K562 (cell line): ENCODE measurements around the gene ROPN1L. TPM values are rescaled to one million over a fixed set of nuclear protein-coding genes. Genes with fewer than 3 reads are reported as not detected.

Experiments used
- ATAC-seq: fragments of 200-7000 bp; cut with Tn5 transposase; 3 replicates; pipeline ENCODE4 v1.9.1; 2020; ENCODE audit warnings: moderate library complexity
- BruUV-seq: library from RNA; stranded (reverse); fragments of 400-500 nt; replicated peaks from 2 replicates; lab custom pipeline; 2021; lab: Mats Ljungman, UMichigan
- CTCF ChIA-PET: fragments of 300-600 bp; formaldehyde crosslinking; extraction: SDS; loops from one replicate; lab custom pipeline; 2021; ENCODE audit warnings: low intra/inter-chr PET ratio; lab: Yijun Ruan, JAX
- POLR2A ChIA-PET: fragments of 300-600, 350-650 bp; sonication (Branson Sonifier 250); formaldehyde crosslinking; extraction: SDS; loops from one replicate; lab custom pipeline; 2021; ENCODE audit warnings: antibody characterized with exemption, inconsistent platforms; lab: Yijun Ruan, JAX
- DNase-seq, 4 experiments: peaks; one replicate each; pipeline versions ENCODE4 v3.0.0 to v3.0.0-alpha.2; 2011 to 2018; ENCODE audit warnings: low spot score in 3 of 4, mixed read lengths in 3 of 4; ENCODE audit errors: extremely low read depth in 1 of 4
- FAIRE-seq: peaks from 2 replicates; lab custom pipeline; 2011; peaks lifted over from hg19 to GRCh38; lab: Jason Lieb, UNC
- H2AFZ ChIP-seq: 2 replicates; pipeline ENCODE4 v1.6.0; 2011; ENCODE audit warnings: low read depth, low read length, control low read depth, inconsistent platforms
- H3K27ac ChIP-seq: fragments of 200-600 bp; 3 replicates; pipeline ENCODE4 v1.8.0; 2011; ENCODE audit warnings: low read depth, mild to moderate bottlenecking, control low read depth, inconsistent platforms, low read length, moderate library complexity, mixed read lengths; ENCODE audit errors: extremely low read depth
- H3K27me3 ChIP-seq, 2 experiments: fragments of 300-600 bp in 1 of 2; 2 replicates in 1 of 2; 3 replicates in 1 of 2; pipeline versions ENCODE4 v1.6.0 to v1.8.0; 2011; ENCODE audit warnings: inconsistent platforms in 2 of 2, low read length in 2 of 2, mild to moderate bottlenecking in 1 of 2, mixed read lengths in 1 of 2, moderate library complexity in 1 of 2; ENCODE audit not compliant: control insufficient read depth in 2 of 2, insufficient read depth in 2 of 2
- H3K36me3 ChIP-seq: fragments of 300-600 bp; 3 replicates; pipeline ENCODE4 v1.8.0; 2011; ENCODE audit warnings: mild to moderate bottlenecking, low read length, inconsistent platforms; ENCODE audit not compliant: control insufficient read depth, insufficient read depth
- H3K4me1 ChIP-seq, 2 experiments: fragments of 200-600 bp in 1 of 2; replicated peaks in 1 of 2; 2 replicates in 1 of 2; 3 replicates in 1 of 2; pipeline versions ENCODE4 v1.5.1 to v1.8.0; 2011; ENCODE audit warnings: inconsistent platforms in 2 of 2, low read length in 2 of 2, mild to moderate bottlenecking in 1 of 2, mixed read lengths in 1 of 2, moderate library complexity in 1 of 2; ENCODE audit not compliant: control insufficient read depth in 2 of 2, insufficient read depth in 2 of 2
- H3K4me2 ChIP-seq: 2 replicates; pipeline ENCODE4 v1.6.1; 2011; ENCODE audit warnings: low read length, control low read depth, inconsistent platforms, mixed read lengths; ENCODE audit not compliant: insufficient read depth
- H3K4me3 ChIP-seq: fragments of 200-600 bp; sonication (generic), shearing (Covaris generic); 2 replicates; pipeline ENCODE4 v1.5.1; 2016; ENCODE audit warnings: control low read depth, inconsistent platforms
- H3K79me2 ChIP-seq: fragments of 200-600 bp; 3 replicates; pipeline ENCODE4 v1.8.0; 2011; ENCODE audit warnings: low read length, inconsistent platforms; ENCODE audit not compliant: control insufficient read depth, insufficient read depth
- H3K9ac ChIP-seq, 2 experiments: 2 replicates each; pipeline versions ENCODE4 v1.6.0 to v1.6.1; 2011; ENCODE audit warnings: low read depth in 2 of 2, low read length in 2 of 2, control low read depth in 1 of 2, inconsistent platforms in 1 of 2, mild to moderate bottlenecking in 1 of 2, mixed read lengths in 1 of 2; ENCODE audit not compliant: insufficient read depth in 1 of 2
- H3K9me1 ChIP-seq: one replicate; pipeline ENCODE4 v1.6.0; 2011; ENCODE audit warnings: inconsistent platforms, mild to moderate bottlenecking, low read length, moderate library complexity; ENCODE audit not compliant: control insufficient read depth, insufficient read depth
- H3K9me3 ChIP-seq: replicated peaks from 2 replicates; pipeline ENCODE4 v1.5.1; 2011; ENCODE audit warnings: low read depth, low read length, inconsistent platforms; ENCODE audit not compliant: control insufficient read depth, insufficient read depth
- H4K20me1 ChIP-seq: replicated peaks from 2 replicates; pipeline ENCODE4 v1.6.1; 2011; ENCODE audit warnings: low read length, inconsistent platforms, mixed read lengths; ENCODE audit not compliant: control insufficient read depth, insufficient read depth
- ATF1 ChIP-seq, 2 experiments: fragments of 450-650 bp in 1 of 2; IDR thresholded peaks; 2 replicates each; pipeline ENCODE4 v1.6.1; 2016; ENCODE audit warnings: missing compliant biosample characterization in 1 of 2, missing genetic modification characterization in 1 of 2
- CREB1 ChIP-seq, 2 experiments: sonication (generic) in 1 of 2; formaldehyde crosslinking in 1 of 2; IDR thresholded peaks; 2 replicates each; pipeline versions ENCODE4 v1.6.1 to v1.8.0; 2012 to 2022; ENCODE audit warnings: inconsistent platforms in 1 of 2, mild to moderate bottlenecking in 1 of 2, missing genetic modification reagents in 1 of 2, moderate library complexity in 1 of 2
- HMG20B ChIP-seq: fragments of 250-450 bp; sonication (Bioruptor Pico); IDR thresholded peaks from 2 replicates; pipeline ENCODE4 v1.5.0; 2021; ENCODE audit warnings: mild to moderate bottlenecking
- HNRNPLL ChIP-seq: fragments of 200-400 bp; formaldehyde crosslinking; IDR thresholded peaks from 2 replicates; pipeline ENCODE4 v1.6.1; 2017; ENCODE audit warnings: low read length, low read depth, mild to moderate bottlenecking; ENCODE audit not compliant: poor library complexity, severe bottlenecking
- KLF13 ChIP-seq: fragments of 450-650 bp; IDR thresholded peaks from 2 replicates; pipeline ENCODE4 v1.6.1; 2016; ENCODE audit warnings: missing genetic modification characterization, low read depth, mild to moderate bottlenecking, missing compliant biosample characterization, moderate library complexity, borderline replicate concordance
- PRPF4 ChIP-seq: fragments of 200-400 bp; formaldehyde crosslinking; IDR thresholded peaks from one replicate; pipeline ENCODE4 v1.6.1; 2017; ENCODE audit warnings: low read length, low read depth, mild to moderate bottlenecking; ENCODE audit not compliant: insufficient read depth, poor library complexity, severe bottlenecking
- PTBP1 ChIP-seq: fragments of 200-400 bp; formaldehyde crosslinking; IDR thresholded peaks from 2 replicates; pipeline ENCODE4 v1.6.1; 2017; ENCODE audit warnings: low read depth, low read length
- RB1 ChIP-seq: fragments of 450-650 bp; IDR thresholded peaks from 2 replicates; pipeline ENCODE4 v1.6.1; 2017; ENCODE audit warnings: low read depth, mild to moderate bottlenecking
- RBM22 ChIP-seq: fragments of 200-400 bp; formaldehyde crosslinking; IDR thresholded peaks from 2 replicates; pipeline ENCODE4 v1.6.1; 2018; ENCODE audit warnings: low read length, low read depth; ENCODE audit not compliant: poor library complexity, severe bottlenecking
- SNIP1 ChIP-seq: fragments of 450-650 bp; IDR thresholded peaks from 2 replicates; pipeline ENCODE4 v1.7.1; 2017; ENCODE audit warnings: low read depth, mild to moderate bottlenecking
- STAT6 ChIP-seq: sonication (generic); formaldehyde crosslinking; IDR thresholded peaks from 2 replicates; pipeline ENCODE4 v1.8.1; 2023; ENCODE audit warnings: mild to moderate bottlenecking, missing genetic modification reagents
- ZNF124 ChIP-seq: sonication (generic); formaldehyde crosslinking; IDR thresholded peaks from 2 replicates; pipeline ENCODE4 v1.8.1; 2022; ENCODE audit warnings: missing genetic modification reagents
- WGBS: fragments of 100-300 bp; shearing (Covaris generic); methylation state at CpG from one replicate; pipeline ENCODE4 v1.1.6; 2016; ENCODE audit warnings: low coverage, mixed read lengths; ENCODE audit not compliant: insufficient coverage; ENCODE audit errors: missing lambda C conversion rate; 5-methylcytosine and 5-hydroxymethylcytosine counted together
- in situ Hi-C: fragments of 300-500 bp; cut with MboI; formaldehyde crosslinking; loops from 4 replicates; pipeline ENCODE4 v1.15.0; 2018; ENCODE audit warnings: inconsistent platforms, mixed read lengths
- intact Hi-C: fragments of 100-400 bp; cut with micrococcal nuclease; formaldehyde crosslinking; loops from 2 replicates; pipeline ENCODE4 v1.14.2; 2022
- polyA plus RNA-seq, 8 experiments: library from polyadenylated mRNA; depleted of rRNA in 4 of 8; stranded (reverse) in 5 of 8; unstranded in 3 of 8; fragments of >200 nt; fragmentation: Nextera tagmentation in 2 of 8; fragmentation: Illumina TruSeq in 1 of 8; extraction: Ambion mirVana in 2 of 8; extraction: Trizol in 1 of 8; gene quantifications; 2 replicates each; pipeline versions ENCODE4 v1.2.1 to v1.2.3, GENCODE V29; 2011 to 2014; ENCODE audit warnings: inconsistent platforms in 1 of 8, missing spikeins in 1 of 8
- total RNA-seq, 7 experiments: library from RNA; depleted of rRNA in 6 of 7; stranded (reverse); fragments of >200 nt in 6 of 7; fragmentation: Illumina TruSeq in 2 of 7; extraction: Trizol in 2 of 7; gene quantifications; 2 replicates each; pipeline versions ENCODE4 v1.2.1 to v1.2.3, GENCODE V29; 2011 to 2021; ENCODE audit warnings: low replicate concordance in 1 of 7
- TF ChIP-seq, protein P1 (sequence below): fragments of 250-450 bp; sonication (Bioruptor Pico); IDR thresholded peaks from 2 replicates; pipeline ENCODE4 v1.8.0; 2022; ENCODE audit warnings: inconsistent platforms

ROPN1L gene
- total and polyA plus RNA-seq, 9 of the 15 experiments (the other 6 are each of a cell fraction or from before 2014, with no cell fraction given) = 0.04 to 0.85 (median 0.24) TPM; not detected in 3

- CTCF ChIA-PET = no interaction called here
- Histone ChIP-seq H3K9ac (peak overlapping the region; percentile 63 to 95; a peak in 3 of 4 replicates), H3K27ac (no peak overlapping the region), H3K4me1 (peaks cover 26 to 40% of the 10 kb centered on the region in 2 experiments; a peak in 4 of 5 replicates), H3K4me3 (peak overlapping the region; percentile 50), H3K9me1 (no peaks in the 10 kb centered on the region), H4K20me1 (no peaks in the 10 kb centered on the region), H3K4me2 (peak overlapping the region; percentile 87), H2AFZ (peak overlapping the region; percentile 96), H3K36me3 (peaks cover 11% of the 10 kb centered on the region; the same call in 1 of the 3 replicates), H3K27me3 (no peaks in the 10 kb centered on the region), H3K9me3 (no peaks in the 10 kb centered on the region), H3K79me2 (no peaks in the 10 kb centered on the region)
- 9% methylated on average over 43 of the region's 44 CpGs for WGBS
- no peak for FAIRE-seq
- POLR2A ChIA-PET = interaction anchor here (0.5 to 1.4 kb wide), 8 partner anchors 9 to 500 kb away, joined by 3 to 4 read pairs (median 4); no protein-coding TSS in a partner anchor
- peak; percentile 51 for ATAC-seq
- BruUV-seq = no TSS peak
- DNase-seq = no peak
- in situ Hi-C loops (no loop called here), intact Hi-C loops (no loop called here)
- peak; percentile 54; the same call in 1 of the 2 replicates for TF ChIP-seq STAT6 (CRISPR knock-in tag)
- 0 out of 2 replicates have a peak, but pooled peaks have one; percentile 49 for TF ChIP-seq PTBP1
- no peak for TF ChIP-seq PRPF4
- TF ChIP-seq ZNF124 = 0 out of 2 replicates have a peak, but pooled peaks have one; percentile 70
- TF ChIP-seq RBM22 = peak; percentile 73
- TF ChIP-seq, protein P1, sequence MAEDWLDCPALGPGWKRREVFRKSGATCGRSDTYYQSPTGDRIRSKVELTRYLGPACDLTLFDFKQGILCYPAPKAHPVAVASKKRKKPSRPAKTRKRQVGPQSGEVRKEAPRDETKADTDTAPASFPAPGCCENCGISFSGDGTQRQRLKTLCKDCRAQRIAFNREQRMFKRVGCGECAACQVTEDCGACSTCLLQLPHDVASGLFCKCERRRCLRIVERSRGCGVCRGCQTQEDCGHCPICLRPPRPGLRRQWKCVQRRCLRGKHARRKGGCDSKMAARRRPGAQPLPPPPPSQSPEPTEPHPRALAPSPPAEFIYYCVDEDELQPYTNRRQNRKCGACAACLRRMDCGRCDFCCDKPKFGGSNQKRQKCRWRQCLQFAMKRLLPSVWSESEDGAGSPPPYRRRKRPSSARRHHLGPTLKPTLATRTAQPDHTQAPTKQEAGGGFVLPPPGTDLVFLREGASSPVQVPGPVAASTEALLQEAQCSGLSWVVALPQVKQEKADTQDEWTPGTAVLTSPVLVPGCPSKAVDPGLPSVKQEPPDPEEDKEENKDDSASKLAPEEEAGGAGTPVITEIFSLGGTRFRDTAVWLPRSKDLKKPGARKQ (CRISPR knock-in tag) = peak; percentile 80; the same call in 1 of the 2 replicates
- TF ChIP-seq CREB1 (IDR thresholded peaks at IDR 0.05) = 0 out of 2 replicates have a peak, but pooled peaks have one; percentile 22
- TF ChIP-seq CREB1 (CRISPR knock-in tag; IDR thresholded peaks at IDR 0.05) = no peak; the same call in none of the 2 replicates
- no peak for TF ChIP-seq SNIP1
- TF ChIP-seq HMG20B = no peak
- TF ChIP-seq ATF1 (CRISPR knock-in tag; IDR thresholded peaks at IDR 0.05) = no peak
- TF ChIP-seq ATF1 (tag; IDR thresholded peaks at IDR 0.05) = 0 out of 2 replicates have a peak, but pooled peaks have one; percentile 4
- TF ChIP-seq RB1 = 0 out of 2 replicates have a peak, but pooled peaks have one; percentile 18
- 0 out of 2 replicates have a peak, but pooled peaks have one; percentile 17 for TF ChIP-seq KLF13 (tag)
- peak; percentile 67 for TF ChIP-seq HNRNPLL
Observed at GRCh38 chr5:10441992-10442435, 335 bp downstream of the ROPN1L start.
